H9 (cell line): ENCODE data around the gene OR8K5. TPM values are rescaled to one million over a fixed set of nuclear protein-coding genes. Genes with fewer than 3 reads are reported as not detected.

Experiments used
- DNase-seq: peaks from one replicate; pipeline ENCODE4 v3.0.0-alpha.2; 2017
- H2AFZ ChIP-seq: one replicate; pipeline ENCODE4 v1.6.1; 2013; ENCODE audit warnings: mild to moderate bottlenecking, low read length, control low read depth, moderate library complexity
- H2AK5ac ChIP-seq: 2 replicates; pipeline ENCODE4 v1.6.1; 2013; ENCODE audit warnings: low read length, control low read depth, mixed read lengths; ENCODE audit not compliant: insufficient read length
- H2BK120ac ChIP-seq: one replicate; pipeline ENCODE4 v1.6.1; 2013; ENCODE audit warnings: low read depth, mild to moderate bottlenecking, low read length, control low read depth, inconsistent platforms; ENCODE audit not compliant: poor library complexity, severe bottlenecking
- H2BK12ac ChIP-seq: 2 replicates; pipeline ENCODE4 v1.6.1; 2013; ENCODE audit warnings: low read length, control low read depth, mixed read lengths, low read depth; ENCODE audit not compliant: insufficient read length
- H2BK15ac ChIP-seq: 2 replicates; pipeline ENCODE4 v1.6.1; 2013; ENCODE audit warnings: low read depth, low read length, control low read depth
- H2BK20ac ChIP-seq: one replicate; pipeline ENCODE4 v1.6.1; 2013; ENCODE audit warnings: low read depth, mild to moderate bottlenecking, low read length, control low read depth, inconsistent platforms; ENCODE audit not compliant: poor library complexity, severe bottlenecking
- H2BK5ac ChIP-seq: 2 replicates; pipeline ENCODE4 v1.6.1; 2013; ENCODE audit warnings: low read length, control low read depth, mixed read lengths; ENCODE audit not compliant: insufficient read length
- H3K14ac ChIP-seq: 2 replicates; pipeline ENCODE4 v1.6.1; 2013; ENCODE audit warnings: low read length, control low read depth; ENCODE audit not compliant: insufficient read depth
- H3K18ac ChIP-seq: 2 replicates; pipeline ENCODE4 v1.6.1; 2013; ENCODE audit warnings: low read depth, mild to moderate bottlenecking, mixed read lengths, low read length, control low read depth; ENCODE audit not compliant: insufficient read length
- H3K23ac ChIP-seq: 2 replicates; pipeline ENCODE4 v1.6.1; 2013; ENCODE audit warnings: low read length, control low read depth, mixed read lengths, low read depth; ENCODE audit not compliant: insufficient read length
- H3K23me2 ChIP-seq: 2 replicates; pipeline ENCODE4 v1.6.1; 2013; ENCODE audit warnings: low read depth, mild to moderate bottlenecking, mixed read lengths, low read length, control low read depth; ENCODE audit not compliant: insufficient read length, poor library complexity, severe bottlenecking
- H3K27ac ChIP-seq: 2 replicates; pipeline ENCODE4 v1.5.1; 2013; ENCODE audit warnings: low read length, control low read depth, mixed read lengths, low read depth; ENCODE audit not compliant: insufficient read length
- H3K27me3 ChIP-seq: 2 replicates; pipeline ENCODE4 v1.6.1; 2013; ENCODE audit warnings: low read length, control low read depth, inconsistent platforms; ENCODE audit not compliant: insufficient read depth
- H3K4ac ChIP-seq: 2 replicates; pipeline ENCODE4 v1.6.1; 2013; ENCODE audit warnings: low read depth, mild to moderate bottlenecking, control low read depth, inconsistent platforms, low read length, moderate library complexity
- H3K4me1 ChIP-seq: 2 replicates; pipeline ENCODE4 v1.6.1; 2013; ENCODE audit warnings: low read length, control low read depth, inconsistent platforms; ENCODE audit not compliant: insufficient read depth
- H3K4me2 ChIP-seq: 2 replicates; pipeline ENCODE4 v1.6.1; 2013; ENCODE audit warnings: low read length, control low read depth, mixed read lengths; ENCODE audit not compliant: insufficient read length, insufficient read depth
- H3K56ac ChIP-seq: 2 replicates; pipeline ENCODE4 v1.6.1; 2013; ENCODE audit warnings: low read depth, mild to moderate bottlenecking, mixed read lengths, low read length, control low read depth; ENCODE audit not compliant: insufficient read length
- H3K79me1 ChIP-seq: 2 replicates; pipeline ENCODE4 v1.6.1; 2013; ENCODE audit warnings: low read depth, mild to moderate bottlenecking, moderate library complexity, low read length, control low read depth, inconsistent platforms; ENCODE audit not compliant: insufficient read depth, poor library complexity, severe bottlenecking
- H3K79me2 ChIP-seq: 2 replicates; pipeline ENCODE4 v1.6.1; 2013; ENCODE audit warnings: low read length, control low read depth, inconsistent platforms; ENCODE audit not compliant: insufficient read depth
- H3K9ac ChIP-seq: 2 replicates; pipeline ENCODE4 v1.6.1; 2013; ENCODE audit warnings: low read length, control low read depth, mixed read lengths; ENCODE audit not compliant: insufficient read length; ENCODE audit errors: extremely low read depth
- H3K9me3 ChIP-seq: one replicate; pipeline ENCODE4 v1.6.1; 2013; ENCODE audit warnings: low read depth, low read length, inconsistent platforms; ENCODE audit not compliant: control insufficient read depth
- H3T11ph ChIP-seq: one replicate; pipeline ENCODE4 v1.6.1; 2013; ENCODE audit warnings: mild to moderate bottlenecking, low read length, control low read depth, inconsistent platforms
- H4K20me1 ChIP-seq: one replicate; pipeline ENCODE4 v1.6.1; 2013; ENCODE audit not compliant: control insufficient read depth, insufficient read length, insufficient read depth
- H4K5ac ChIP-seq: 2 replicates; pipeline ENCODE4 v1.6.1; 2013; ENCODE audit warnings: low read depth, mild to moderate bottlenecking, mixed read lengths, low read length, control low read depth; ENCODE audit not compliant: insufficient read length
- H4K8ac ChIP-seq: replicated peaks from 2 replicates; pipeline ENCODE4 v1.6.1; 2013; ENCODE audit warnings: low read length, control low read depth, mixed read lengths, low read depth; ENCODE audit not compliant: insufficient read length
- H4K91ac ChIP-seq: 2 replicates; pipeline ENCODE4 v1.6.1; 2013; ENCODE audit warnings: low read depth, mild to moderate bottlenecking, moderate library complexity, mixed read lengths, low read length, control low read depth; ENCODE audit not compliant: insufficient read length
- H3K27ac Mint-ChIP-seq, 3 experiments: 2 replicates in 2 of 3; 3 replicates in 1 of 3; pipeline ENCODE4 v1.8.0; 2020 to 2021; ENCODE audit warnings: mixed read lengths in 3 of 3, mild to moderate bottlenecking in 1 of 3, moderate library complexity in 1 of 3
- H3K27me3 Mint-ChIP-seq: 2 replicates; pipeline ENCODE4 v1.8.0; 2021; ENCODE audit warnings: low read depth, mild to moderate bottlenecking, moderate library complexity, mixed read lengths
- H3K36me3 Mint-ChIP-seq, 3 experiments: 2 replicates in 2 of 3; 3 replicates in 1 of 3; pipeline ENCODE4 v1.8.0; 2020 to 2021; ENCODE audit warnings: low read depth in 3 of 3, mixed read lengths in 3 of 3; ENCODE audit not compliant: insufficient read depth in 1 of 3
- H3K4me1 Mint-ChIP-seq, 2 experiments: 2 replicates each; pipeline ENCODE4 v1.8.0; 2020; ENCODE audit warnings: mixed read lengths in 2 of 2
- H3K4me3 Mint-ChIP-seq, 2 experiments: 2 replicates in 1 of 2; 3 replicates in 1 of 2; pipeline ENCODE4 v1.8.0; 2020 to 2021; ENCODE audit warnings: mild to moderate bottlenecking in 2 of 2, mixed read lengths in 2 of 2, moderate library complexity in 1 of 2
- H3K9me3 Mint-ChIP-seq, 2 experiments: 2 replicates in 1 of 2; 3 replicates in 1 of 2; pipeline ENCODE4 v1.8.0; 2020; ENCODE audit warnings: mild to moderate bottlenecking in 2 of 2, mixed read lengths in 2 of 2, moderate library complexity in 1 of 2
- CTCF ChIP-seq: fragments of 200-600 bp; sonication (generic); conservative IDR thresholded peaks from 3 replicates; pipeline ENCODE4 v1.8.0; 2021; ENCODE audit warnings: antibody characterized with exemption, mild to moderate bottlenecking
- total RNA-seq: library from RNA; stranded (reverse); gene quantifications from 2 replicates; pipeline ENCODE4 v1.2.1, GENCODE V29; 2021

OR8K5 gene
- total RNA-seq, 1 experiment from 2014 or later, result not detected

- H3K4me1 Mint-ChIP-seq, result no peaks in the 10 kb centered on the region
- H3K27me3 Mint-ChIP-seq, result no peaks in the 10 kb centered on the region
- DNase-seq, result no peak
- H3K23ac ChIP-seq, result no peak within 1 kb of the TSS
- H3K56ac ChIP-seq, result no peak within 1 kb of the TSS
- H3K79me2 ChIP-seq, result no peaks in the 10 kb centered on the region
- H2BK15ac ChIP-seq, result no peak within 1 kb of the TSS
- H3K9me3 ChIP-seq, result no peaks in the 10 kb centered on the region
- H2BK120ac ChIP-seq, result no peak within 1 kb of the TSS
- H3K4me3 Mint-ChIP-seq, result no peak within 1 kb of the TSS
- H2BK12ac ChIP-seq, result no peak within 1 kb of the TSS
- no peak within 1 kb of the TSS for H2AK5ac ChIP-seq
- H3K18ac ChIP-seq, result no peak within 1 kb of the TSS
- no peak for TF ChIP-seq CTCF
- no peak within 1 kb of the TSS for H3K27ac ChIP-seq
- H3K14ac ChIP-seq, result no peak within 1 kb of the TSS
- H2BK5ac ChIP-seq, result no peak within 1 kb of the TSS
- H3K4me1 ChIP-seq, result no peaks in the 10 kb centered on the region
- H4K5ac ChIP-seq, result no peak within 1 kb of the TSS
- no peaks in the 10 kb centered on the region for H3K27me3 ChIP-seq
- H3K23me2 ChIP-seq, result no peaks in the 10 kb centered on the region
- no peaks in the 10 kb centered on the region for H4K20me1 ChIP-seq
- no peak within 1 kb of the TSS for H3K4ac ChIP-seq
- H2AFZ ChIP-seq, result no peak within 1 kb of the TSS
- H3K9ac ChIP-seq, result no peak within 1 kb of the TSS
- no peak within 1 kb of the TSS for H3K4me2 ChIP-seq
- H3K27ac Mint-ChIP-seq, result no peak within 1 kb of the TSS
- no peak within 1 kb of the TSS for H4K91ac ChIP-seq
- H4K8ac ChIP-seq, result no peak within 1 kb of the TSS
- no peak within 1 kb of the TSS for H3T11ph ChIP-seq
- peaks cover 12 to 35% of the 10 kb centered on the region in 2 experiments for H3K9me3 Mint-ChIP-seq
- no peaks in the 10 kb centered on the region for H3K79me1 ChIP-seq
- H2BK20ac ChIP-seq, result no peak within 1 kb of the TSS
- H3K36me3 Mint-ChIP-seq, result peaks cover 0 to 10% (median 6%) of the 10 kb centered on the region in 3 experiments; a peak in 4 of 7 replicates
Observed at GRCh38 chr11:56140151-56140661, 19.9 kb downstream of the OR8K5 start, which contains the start of gene OR8J3. Gene OR8J3, minus strand, starts transcription at chr11:56140201. Its CDS starts 2,483 bp downstream, at chr11:56137718.
